Measurements from ENCODE around the gene ARID5B. TPM values are rescaled to one million over a fixed set of nuclear protein-coding genes. Genes with fewer than 3 reads are reported as not detected.
"Not testable (repeated sequence)": the region's sequence is repeated elsewhere in the genome, so short reads cannot be mapped to it uniquely, and the experiment has no call there.

The ARID5B gene
- total RNA-seq, 2 donors from 2014 or later: 60.7 to 80.4 TPM

DNA sequence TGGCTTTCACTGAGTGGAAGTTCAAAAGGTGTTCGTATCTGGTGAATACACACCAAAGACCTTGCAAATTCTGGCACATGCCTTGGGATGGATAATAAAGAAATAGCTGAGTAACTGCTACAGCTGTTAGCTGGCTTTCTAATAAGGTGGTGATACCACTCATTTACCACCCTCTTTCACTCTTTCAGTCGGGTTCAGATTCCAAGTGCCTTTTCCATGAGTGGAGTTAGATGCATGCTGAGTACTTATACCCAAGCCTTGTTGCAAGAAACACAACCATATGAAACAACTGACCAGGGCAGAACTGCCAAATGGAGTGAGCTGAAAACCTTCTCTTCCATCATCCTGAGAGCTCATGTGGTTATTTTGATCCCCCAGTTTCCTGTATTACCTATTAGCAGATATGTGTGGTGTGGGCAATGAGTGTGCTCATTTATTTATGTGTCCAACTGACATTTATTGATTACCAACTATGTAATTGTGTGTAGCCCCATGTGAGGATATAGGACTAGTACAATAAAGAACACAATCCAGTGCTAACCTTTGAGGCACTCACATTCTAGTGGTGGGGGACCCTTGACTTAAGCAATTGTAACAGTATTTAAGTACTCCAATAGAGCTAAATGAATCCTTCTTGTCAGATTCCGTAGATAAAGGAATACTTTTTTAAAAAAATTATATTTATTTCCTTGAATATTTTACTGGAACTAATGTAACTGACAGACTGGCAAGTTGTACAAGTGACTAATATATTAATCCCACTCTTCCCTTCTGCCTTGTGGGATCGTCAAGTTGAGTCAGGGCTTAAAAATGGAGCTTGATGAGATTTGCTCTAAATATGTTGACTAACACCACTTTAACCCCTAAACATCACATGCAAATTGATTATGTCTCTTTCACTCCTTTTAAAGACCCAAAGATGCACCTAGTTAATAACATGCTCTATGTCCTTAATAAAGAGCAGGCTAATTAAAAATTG, 124.7 kb downstream of the ARID5B start:
- Histone ChIP-seq H3K4me1 (ENCODE audit: control insufficient read depth in 1 of 2, low read depth in 2 of 2) (peaks cover 9 to 44% of the 10 kb centered on the region in 2 donors), H3K9me3 (no peaks in the 10 kb centered on the region), H3K27me3 (replicated peaks; ENCODE audit: insufficient read depth) (no peaks in the 10 kb centered on the region), H3K4me3 (no peak overlapping the region), H3K36me3 (no peaks in the 10 kb centered on the region), H3K27ac (peak overlapping the region; percentile 50 to 57)
- TF ChIP-seq, protein P1, sequence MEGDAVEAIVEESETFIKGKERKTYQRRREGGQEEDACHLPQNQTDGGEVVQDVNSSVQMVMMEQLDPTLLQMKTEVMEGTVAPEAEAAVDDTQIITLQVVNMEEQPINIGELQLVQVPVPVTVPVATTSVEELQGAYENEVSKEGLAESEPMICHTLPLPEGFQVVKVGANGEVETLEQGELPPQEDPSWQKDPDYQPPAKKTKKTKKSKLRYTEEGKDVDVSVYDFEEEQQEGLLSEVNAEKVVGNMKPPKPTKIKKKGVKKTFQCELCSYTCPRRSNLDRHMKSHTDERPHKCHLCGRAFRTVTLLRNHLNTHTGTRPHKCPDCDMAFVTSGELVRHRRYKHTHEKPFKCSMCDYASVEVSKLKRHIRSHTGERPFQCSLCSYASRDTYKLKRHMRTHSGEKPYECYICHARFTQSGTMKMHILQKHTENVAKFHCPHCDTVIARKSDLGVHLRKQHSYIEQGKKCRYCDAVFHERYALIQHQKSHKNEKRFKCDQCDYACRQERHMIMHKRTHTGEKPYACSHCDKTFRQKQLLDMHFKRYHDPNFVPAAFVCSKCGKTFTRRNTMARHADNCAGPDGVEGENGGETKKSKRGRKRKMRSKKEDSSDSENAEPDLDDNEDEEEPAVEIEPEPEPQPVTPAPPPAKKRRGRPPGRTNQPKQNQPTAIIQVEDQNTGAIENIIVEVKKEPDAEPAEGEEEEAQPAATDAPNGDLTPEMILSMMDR (IDR thresholded peaks at IDR 0.05): no peak
- DNase-seq (ENCODE audit: low spot score): no peak
- no peak for ATAC-seq (ENCODE audit: insufficient number of reproducible peaks, low FRiP score, low read depth)

DNA sequence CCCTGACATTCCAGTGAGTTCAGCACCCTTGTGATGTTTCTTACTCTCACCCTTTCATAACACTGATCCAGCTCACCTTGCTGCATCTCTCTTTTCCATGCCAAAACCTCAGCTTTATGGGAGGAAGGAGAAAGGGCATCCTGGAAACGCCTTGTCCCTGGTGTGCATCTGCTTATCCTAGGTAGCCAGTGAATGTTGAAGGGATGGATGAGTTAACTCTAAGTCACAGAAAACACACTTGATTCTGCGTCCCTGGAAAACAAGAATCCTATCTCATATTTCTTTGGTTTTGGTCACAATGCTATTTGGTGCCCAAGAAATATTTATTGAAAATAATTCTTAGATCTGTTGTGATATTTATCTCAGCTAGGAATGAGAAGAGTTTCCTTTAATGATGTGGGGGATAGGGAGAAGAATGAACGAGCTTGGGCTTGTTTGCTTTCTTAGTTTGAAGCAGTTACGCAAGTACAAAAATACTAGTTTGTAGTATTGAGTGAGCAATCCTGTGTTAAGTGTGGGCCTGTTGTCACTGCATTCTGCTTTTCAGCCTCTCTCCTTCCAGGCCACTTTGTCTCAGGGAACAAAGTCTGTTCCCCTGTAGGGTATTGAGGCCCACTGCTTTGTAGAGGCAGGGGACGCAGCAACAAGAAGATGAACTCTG, 126.5 kb downstream of the ARID5B start:
- peak overlapping the region in 1 of 2 donors; percentile 5 for H3K27ac ChIP-seq

DNA sequence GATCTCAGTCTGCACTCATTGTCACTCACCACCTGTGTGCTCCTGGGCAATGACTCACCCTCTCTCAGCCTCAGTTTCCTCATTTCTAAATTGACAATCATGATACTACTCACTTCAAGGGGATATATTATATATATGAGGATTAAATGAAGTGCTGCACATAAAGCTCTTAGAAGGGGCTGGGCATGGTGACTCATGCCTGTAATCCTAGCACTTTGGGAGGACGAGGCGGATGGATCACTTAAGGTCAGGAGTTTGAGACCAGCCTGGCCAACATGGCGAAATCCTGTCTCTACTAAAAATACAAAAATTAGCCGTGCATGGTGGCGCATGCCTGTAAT, 127.0 kb downstream of the ARID5B start:
- H3K27ac ChIP-seq: peak overlapping the region in 1 of 2 donors; percentile 5

More for the DNA sequence above, 126.5 kb downstream of the ARID5B start:
- H3K4me3 ChIP-seq: no peak overlapping the region
- H3K9me3 ChIP-seq: no peaks in the 10 kb centered on the region
- no peaks in the 10 kb centered on the region for H3K27me3 ChIP-seq (replicated peaks; ENCODE audit: insufficient read depth)
- TF ChIP-seq, protein P1 (IDR thresholded peaks at IDR 0.05): no peak
- ATAC-seq (ENCODE audit: insufficient number of reproducible peaks, low FRiP score, low read depth) (no peak), DNase-seq (ENCODE audit: low spot score) (no peak)
- no peaks in the 10 kb centered on the region for H3K36me3 ChIP-seq
- H3K4me1 ChIP-seq (ENCODE audit: control insufficient read depth in 1 of 2, low read depth in 2 of 2): peaks cover 5 to 30% of the 10 kb centered on the region in 2 donors

DNA sequence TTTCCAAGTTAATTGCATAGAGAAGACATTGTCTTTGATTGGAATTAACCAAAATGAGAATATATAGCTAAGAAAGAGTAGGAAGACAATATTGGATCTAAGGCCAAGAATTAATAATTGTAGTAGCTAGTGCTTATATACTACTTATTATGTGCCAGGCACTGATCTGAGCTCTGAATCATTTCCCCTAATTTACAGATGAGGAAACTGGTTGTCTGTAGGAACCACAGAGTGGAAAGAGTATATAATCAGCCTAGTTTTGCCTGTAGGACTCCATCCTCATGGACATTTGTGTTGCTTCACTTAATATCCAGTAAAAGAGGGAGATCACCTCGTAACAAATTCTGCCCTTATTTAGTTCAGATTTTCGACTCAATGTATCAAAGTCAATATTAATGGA, 127.9 kb downstream of the ARID5B start:
- no peaks in the 10 kb centered on the region for H3K27me3 ChIP-seq (replicated peaks; ENCODE audit: insufficient read depth)
- no peaks in the 10 kb centered on the region for H3K36me3 ChIP-seq
- no peak for DNase-seq (ENCODE audit: low spot score)
- ATAC-seq (ENCODE audit: insufficient number of reproducible peaks, low FRiP score, low read depth): no peak
- H3K4me1 ChIP-seq (ENCODE audit: control insufficient read depth in 1 of 2, low read depth in 2 of 2): peaks cover 5 to 30% of the 10 kb centered on the region in 2 donors
- no peak overlapping the region for H3K27ac ChIP-seq
- TF ChIP-seq, protein P1 (IDR thresholded peaks at IDR 0.05): no peak
- H3K9me3 ChIP-seq: no peaks in the 10 kb centered on the region
- no peak overlapping the region for H3K4me3 ChIP-seq

More for the DNA sequence above, 127.0 kb downstream of the ARID5B start:
- H3K27me3 ChIP-seq (replicated peaks; ENCODE audit: insufficient read depth); ATAC-seq (ENCODE audit: insufficient number of reproducible peaks, low FRiP score, low read depth); H3K36me3 ChIP-seq; H3K9me3 ChIP-seq; DNase-seq (ENCODE audit: low spot score); H3K4me3 ChIP-seq: not testable (repeated sequence)
- peaks cover 5 to 30% of the 10 kb centered on the region in 2 donors for H3K4me1 ChIP-seq (ENCODE audit: control insufficient read depth in 1 of 2, low read depth in 2 of 2)

DNA sequence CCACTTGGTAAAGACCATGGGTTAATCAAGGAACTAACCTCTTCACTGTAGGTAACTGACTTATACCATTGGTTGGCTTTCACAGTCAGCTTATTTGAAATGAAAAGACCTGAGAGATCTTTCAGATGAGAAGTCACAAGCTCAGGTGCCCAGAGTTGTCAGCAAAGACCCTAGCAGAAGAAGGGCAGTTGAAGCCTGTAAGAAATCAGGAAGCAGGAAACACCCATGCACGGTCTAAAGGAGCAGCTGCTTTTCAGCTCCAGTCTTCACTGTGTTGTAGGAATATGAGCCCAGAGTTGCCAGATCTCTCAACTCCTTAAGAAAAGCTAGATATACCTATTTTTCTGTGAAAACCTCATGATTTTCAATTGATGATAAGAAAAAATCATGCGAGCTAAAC, 130.0 kb downstream of the ARID5B start:
- no peaks in the 10 kb centered on the region for H3K9me3 ChIP-seq
- no peak overlapping the region for H3K4me3 ChIP-seq
- no peak for ATAC-seq (ENCODE audit: insufficient number of reproducible peaks, low FRiP score, low read depth)
- no peak overlapping the region for H3K27ac ChIP-seq
- TF ChIP-seq, protein P1 (IDR thresholded peaks at IDR 0.05): no peak
- H3K27me3 ChIP-seq (replicated peaks; ENCODE audit: insufficient read depth): no peaks in the 10 kb centered on the region
- peaks cover 11 to 24% of the 10 kb centered on the region in 2 donors for H3K4me1 ChIP-seq (ENCODE audit: control insufficient read depth in 1 of 2, low read depth in 2 of 2)
- no peak for DNase-seq (ENCODE audit: low spot score)
- no peaks in the 10 kb centered on the region for H3K36me3 ChIP-seq

Data from thoracic aorta (tissue), 2 donors.